Heart left ventricle (tissue), 13 donors: ENCODE data around the gene USP48.

ENCODE experiments used
- CTCF ChIP-seq, 12 donors: fragments of 200-600 bp; sonication (generic) in 4 of 12; IDR thresholded peaks; one replicate each; pipeline versions ENCODE4 v1.5.0 to v1.8.0; 2018 to 2022; ENCODE audit warnings: antibody characterized with exemption in 12 of 12, mild to moderate bottlenecking in 5 of 12
- POLR2A ChIP-seq, 2 donors: fragments of 450-650 bp; IDR thresholded peaks; one replicate each; pipeline ENCODE4 v1.6.1; 2017; ENCODE audit warnings: antibody characterized with exemption in 2 of 2, mild to moderate bottlenecking in 2 of 2, moderate library complexity in 2 of 2
- donor health status: ischemic (EF 13 %, LVEDD 7.1; RV severe dilation, severe dysfunction).
- donor health status: DM: no; HTN: yes; CAD: no.
- donor health status: DM: no; HTN: no; CAD: no.
- donor health status: ischemic (EF 25% LVEDD 6.9; RV normal size, moderate dysfunction).
- donor health status: ischemic (EF 25% LVEDD 5.7; RV mildly dilated, moderate dysfunction).
- donor health status: ischemic (EF 35%, LVEDD 5.7; RV mildly dilated, moderate dysfunction).
- donor health status: nonischemic (EF 11% LVEDD 7.7; RV severe dilation, severe dysfunction).
- donor health status: DM: yes; HTN: yes; CAD: no.
- donor health status: PGD.
- donor health status: ischemic (EF 29% LVEDD 5.4; RV normal size, mild dysfunction).
- donor health status: nonischemic (EF 23%, LVEDD 6.1; RV moderate dilation, normal function).

- no peak for TF ChIP-seq CTCF (IDR thresholded peaks at IDR 0.05)
- TF ChIP-seq POLR2A (IDR thresholded peaks at IDR 0.05), result no peak
Measured at GRCh38 chr1:21820597-21821232, 37.8 kb upstream of the USP48 start.
